HG02623 (cell line): ENCODE data around the gene CHSY3.

Experiments used
- ATAC-seq: cut with Tn5 transposase; IDR thresholded peaks from one replicate; pipeline ENCODE4 v1.9.1; 2021; ENCODE audit warnings: moderate library complexity; ENCODE audit not compliant: unreplicated experiment

The CHSY3 gene

GRCh38 chr5:130021876-130022275, 117.6 kb downstream of the CHSY3 start:
- ATAC-seq = no peak

- ATAC-seq = no peak
Measured at GRCh38 chr5:130023604-130024003, 119.3 kb downstream of the CHSY3 start.

GRCh38 chr5:130024006-130024405, 119.7 kb downstream of the CHSY3 start:
- no peak for ATAC-seq

GRCh38 chr5:130025511-130025910, 121.2 kb downstream of the CHSY3 start:
- no peak for ATAC-seq

- no peak for ATAC-seq
Measured at GRCh38 chr5:130032807-130033206, 128.5 kb downstream of the CHSY3 start.

- ATAC-seq = no peak
Measured at GRCh38 chr5:130034566-130035210, 130.4 kb downstream of the CHSY3 start.

GRCh38 chr5:130035388-130035787, 131.1 kb downstream of the CHSY3 start:
- ATAC-seq = no peak

GRCh38 chr5:130037905-130038304, 133.6 kb downstream of the CHSY3 start:
- no peak for ATAC-seq

GRCh38 chr5:130043834-130044233, 139.6 kb downstream of the CHSY3 start:
- no peak for ATAC-seq

GRCh38 chr5:130045334-130045733, 141.1 kb downstream of the CHSY3 start:
- no peak for ATAC-seq

GRCh38 chr5:130050585-130050984, 146.3 kb downstream of the CHSY3 start:
- ATAC-seq = no peak

GRCh38 chr5:130052752-130053151, 148.5 kb downstream of the CHSY3 start:
- no peak for ATAC-seq

- ATAC-seq = no peak
Measured at GRCh38 chr5:130055572-130055971, 151.3 kb downstream of the CHSY3 start.

- no peak for ATAC-seq
Measured at GRCh38 chr5:130061746-130062145, 157.5 kb downstream of the CHSY3 start.

- ATAC-seq = no peak
Measured at GRCh38 chr5:130063603-130064002, 159.3 kb downstream of the CHSY3 start.

- no peak for ATAC-seq
Measured at GRCh38 chr5:130064484-130064883, 160.2 kb downstream of the CHSY3 start.

GRCh38 chr5:130065617-130066016, 161.4 kb downstream of the CHSY3 start:
- ATAC-seq = no peak

GRCh38 chr5:130066644-130067043, 162.4 kb downstream of the CHSY3 start:
- no peak for ATAC-seq

GRCh38 chr5:130067364-130067763, 163.1 kb downstream of the CHSY3 start:
- no peak for ATAC-seq

GRCh38 chr5:130068101-130068500, 163.8 kb downstream of the CHSY3 start:
- ATAC-seq = no peak

GRCh38 chr5:130068988-130069387, 164.7 kb downstream of the CHSY3 start:
- ATAC-seq = no peak

GRCh38 chr5:130074820-130075219, 170.6 kb downstream of the CHSY3 start:
- ATAC-seq = no peak

GRCh38 chr5:130077007-130077406, 172.7 kb downstream of the CHSY3 start:
- no peak for ATAC-seq
